HG02970 (cell line): ENCODE results near the gene C1orf198.

Experiments
- ATAC-seq: cut with Tn5 transposase; IDR thresholded peaks from one replicate; pipeline ENCODE4 v1.9.1; 2021; ENCODE audit warnings: mild to moderate bottlenecking, moderate library complexity, moderate number of reproducible peaks; ENCODE audit not compliant: unreplicated experiment, low FRiP score

C1orf198 gene

GRCh38 chr1:230816018-230816417, 52.3 kb downstream of the C1orf198 start:
- no peak for ATAC-seq

DNA sequence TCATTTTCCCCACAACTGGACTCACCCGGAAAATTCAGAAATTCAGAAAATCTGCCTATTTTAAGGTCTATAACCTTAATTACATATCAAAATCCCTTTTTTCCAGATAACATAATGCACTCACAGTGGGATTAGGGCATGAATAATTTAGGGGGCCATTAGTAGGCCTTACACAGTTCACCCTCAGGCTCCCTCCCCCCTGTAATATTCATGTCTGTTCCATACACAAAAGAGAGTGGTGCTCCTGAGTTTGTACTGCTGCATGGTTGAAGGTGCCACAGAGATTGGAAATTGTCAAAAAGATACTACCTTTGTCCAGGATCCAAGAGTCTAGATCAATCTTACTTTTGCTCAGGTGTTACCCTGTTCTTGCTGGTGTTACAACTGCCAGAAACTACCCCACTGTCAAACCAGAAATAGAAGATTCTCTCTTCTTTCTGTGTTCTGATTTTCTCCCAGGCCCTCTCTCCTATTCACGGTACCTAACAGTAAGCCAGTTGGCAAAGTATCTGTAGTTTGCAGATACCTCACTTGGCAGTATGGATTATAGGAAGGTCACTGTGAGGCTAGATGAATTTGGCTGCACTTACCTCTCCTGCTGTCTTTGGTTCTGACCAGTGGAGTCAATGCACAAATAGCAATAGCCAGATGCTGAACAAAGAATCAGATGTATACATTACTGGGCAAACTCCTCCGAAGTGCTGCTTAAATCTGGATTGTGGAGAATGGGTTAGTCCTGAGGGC, 53.2 kb downstream of the C1orf198 start:
- no peak for ATAC-seq

GRCh38 chr1:230812568-230812967, 55.8 kb downstream of the C1orf198 start:
- no peak for ATAC-seq

DNA sequence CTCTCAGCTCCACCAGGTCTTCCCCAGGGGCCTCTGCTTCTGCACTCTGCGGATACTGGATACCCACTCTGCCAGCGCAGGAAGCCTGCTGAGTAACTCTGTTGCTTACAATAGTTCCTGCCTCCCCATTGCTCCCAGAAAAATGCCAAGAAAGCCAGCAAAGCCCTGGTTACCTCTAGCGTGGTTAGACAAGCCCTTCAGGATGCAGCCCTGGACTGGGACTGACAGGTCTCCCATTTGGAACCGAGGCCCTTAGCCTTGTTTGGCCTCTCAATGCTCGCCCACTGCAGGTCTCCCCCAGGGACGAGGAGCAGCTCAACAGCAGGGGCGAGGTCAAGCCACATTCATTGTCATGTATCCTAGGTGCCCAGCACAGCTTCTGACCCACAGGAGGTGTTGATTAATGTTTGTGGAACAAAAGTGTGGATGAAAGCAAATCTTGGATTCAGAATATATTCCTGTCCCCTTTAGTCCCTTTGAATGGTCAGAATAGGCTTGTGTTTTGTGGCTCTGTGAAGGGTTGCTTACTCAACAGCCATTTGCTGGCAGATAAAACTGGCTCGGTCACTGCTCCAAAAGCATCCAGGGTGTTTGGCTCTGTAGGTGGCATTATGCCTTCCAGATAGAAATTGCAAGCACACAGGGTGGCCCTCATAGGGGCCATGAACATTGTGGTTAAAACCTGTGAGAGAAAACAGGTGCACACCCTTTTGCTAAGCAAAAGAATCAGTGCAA, 58.9 kb downstream of the C1orf198 start:
- ATAC-seq = no peak

DNA sequence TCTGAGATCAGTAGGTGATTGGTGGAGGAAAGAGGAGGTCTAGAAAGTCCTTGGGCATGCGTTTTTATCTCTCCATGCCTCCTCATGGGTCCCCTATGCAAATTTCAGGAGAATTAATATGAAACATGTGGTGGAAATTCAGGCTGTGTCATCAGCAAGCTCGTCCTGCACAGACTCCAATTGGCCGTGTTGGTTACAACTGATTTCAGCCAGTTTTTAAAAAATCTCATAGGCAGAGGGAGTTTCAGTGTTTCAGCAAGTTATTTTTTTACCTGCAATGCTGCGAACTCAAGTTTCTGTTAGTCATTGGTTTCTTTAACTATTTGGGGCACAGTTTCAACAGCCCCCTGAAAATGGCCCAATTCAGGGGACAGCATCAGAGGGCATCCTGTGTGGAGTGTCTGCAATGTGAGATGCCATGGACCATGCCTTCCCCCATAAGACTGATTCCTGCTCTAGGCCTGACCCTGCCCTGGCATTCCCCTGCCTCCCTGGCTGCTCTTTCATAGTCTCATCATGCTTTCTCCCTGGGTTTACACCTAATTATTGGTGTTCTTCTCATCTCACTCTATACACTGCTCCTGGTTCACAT, 59.9 kb downstream of the C1orf198 start:
- ATAC-seq = no peak

DNA sequence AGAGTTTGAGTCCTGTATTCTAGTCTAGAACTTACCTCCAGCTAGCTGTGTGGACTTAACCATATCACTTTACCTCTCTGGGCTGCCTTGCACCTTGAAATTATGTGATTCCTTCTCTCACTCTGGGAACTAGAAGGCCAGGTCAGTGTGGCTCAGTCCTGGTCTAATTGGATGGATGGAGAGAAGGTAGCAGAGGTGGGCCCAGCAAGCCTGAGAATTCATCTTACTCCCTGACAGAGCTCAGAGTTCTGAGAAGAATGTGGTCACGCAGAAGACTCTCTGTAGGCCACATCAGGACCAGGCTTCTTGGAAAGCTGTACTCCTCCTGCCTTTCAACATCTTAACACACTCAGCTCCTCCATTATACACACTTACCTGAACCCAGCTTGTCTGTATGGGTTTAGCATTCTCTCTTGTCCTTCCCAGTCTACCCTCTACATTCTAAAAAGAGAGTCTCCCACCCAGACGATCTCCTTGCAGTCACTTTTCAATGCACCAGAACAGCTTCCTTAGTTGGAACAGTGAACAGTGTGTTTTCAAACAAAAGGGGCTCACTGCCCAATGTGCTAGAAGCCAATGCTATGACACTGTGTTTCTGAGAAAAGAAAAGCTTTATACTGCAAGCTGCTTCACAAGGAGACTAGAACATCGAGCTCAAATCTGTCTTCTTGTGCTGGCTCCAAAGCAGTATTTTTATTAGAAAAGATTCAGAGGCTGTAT, 60.6 kb downstream of the C1orf198 start:
- no peak for ATAC-seq

DNA sequence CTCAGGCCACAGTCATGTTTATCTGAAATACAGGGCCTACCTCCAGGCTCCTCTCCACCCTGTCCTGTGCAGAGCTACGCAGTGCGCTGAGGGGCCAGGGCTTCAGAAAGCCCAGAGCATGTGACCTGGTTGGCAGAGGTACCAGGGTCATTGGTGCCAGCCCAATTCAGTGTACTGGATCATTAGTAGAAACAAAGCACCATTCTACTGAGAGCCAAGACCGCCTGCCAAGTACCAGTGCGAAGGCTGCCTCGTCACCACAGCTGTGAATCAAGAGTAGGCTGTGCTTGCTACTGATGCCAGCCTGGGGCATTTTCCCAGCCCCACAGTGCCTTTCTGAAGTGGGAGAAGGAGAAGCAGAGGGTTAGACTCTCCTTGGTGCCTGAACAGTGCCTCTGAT, 61.3 kb downstream of the C1orf198 start:
- no peak for ATAC-seq

DNA sequence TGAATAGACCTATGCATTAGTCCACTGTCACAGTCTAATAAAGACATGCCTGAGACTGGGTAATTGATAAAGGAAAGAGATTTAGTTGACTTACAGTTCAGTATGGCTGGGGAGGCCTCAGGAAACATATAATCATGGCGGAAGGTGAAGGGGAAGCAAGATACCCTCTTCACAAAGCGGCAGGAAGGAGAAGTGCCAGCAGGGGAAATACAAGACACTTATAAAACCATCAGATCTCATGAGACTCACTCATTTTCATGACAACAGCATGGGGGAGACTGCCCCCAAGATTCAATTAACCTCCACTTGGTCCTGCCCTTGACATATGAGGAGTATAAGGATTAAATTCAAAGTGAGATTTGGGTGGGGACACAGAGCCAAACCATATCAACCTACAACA, 61.8 kb downstream of the C1orf198 start:
- ATAC-seq = no peak

GRCh38 chr1:230804396-230804795, 63.9 kb downstream of the C1orf198 start:
- no peak for ATAC-seq

DNA sequence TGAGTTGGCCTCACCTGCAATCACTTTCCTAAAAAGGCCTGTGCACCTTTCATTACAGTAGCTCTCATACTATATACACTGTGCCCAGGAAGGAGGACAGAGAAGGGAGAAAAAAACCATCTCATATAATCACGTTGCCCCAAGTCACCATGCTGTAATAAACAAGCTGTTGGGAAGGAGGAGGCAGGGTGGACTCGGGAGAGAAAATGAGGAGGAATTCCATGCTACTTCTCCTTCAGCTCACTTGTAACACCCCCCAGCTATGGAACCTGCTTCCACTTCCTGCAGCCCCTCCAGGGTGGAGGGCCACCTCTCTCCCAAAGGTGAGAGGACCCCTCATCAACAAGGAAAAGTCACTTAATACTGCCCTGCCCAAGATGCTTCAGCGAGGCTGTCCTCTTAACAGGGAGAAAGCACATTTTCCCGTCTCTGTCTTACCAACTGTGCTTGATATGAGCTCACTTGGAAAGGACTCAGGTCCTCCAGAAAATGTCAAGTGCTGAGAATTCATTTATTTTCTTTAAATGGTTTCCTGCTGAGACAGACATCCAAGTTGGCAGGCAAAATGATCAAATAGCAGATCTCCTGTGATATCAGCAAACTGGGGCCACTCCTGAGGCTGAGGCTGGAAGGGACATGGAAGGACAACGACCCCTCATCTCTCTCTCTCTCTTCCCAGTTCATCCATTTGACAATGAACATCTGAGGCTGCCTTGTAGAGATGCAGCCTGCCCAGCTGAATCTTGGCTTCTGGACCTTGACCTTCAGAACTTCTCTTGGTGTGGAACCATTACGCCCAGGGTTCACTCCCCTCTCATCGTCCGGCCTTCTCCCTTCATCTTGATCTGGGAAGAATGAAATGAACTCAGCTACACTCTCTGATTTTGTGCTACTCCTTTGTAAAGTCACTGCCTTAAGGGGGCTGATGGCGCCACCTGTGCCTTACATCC, 67.2 kb downstream of the C1orf198 start:
- no peak for ATAC-seq

DNA sequence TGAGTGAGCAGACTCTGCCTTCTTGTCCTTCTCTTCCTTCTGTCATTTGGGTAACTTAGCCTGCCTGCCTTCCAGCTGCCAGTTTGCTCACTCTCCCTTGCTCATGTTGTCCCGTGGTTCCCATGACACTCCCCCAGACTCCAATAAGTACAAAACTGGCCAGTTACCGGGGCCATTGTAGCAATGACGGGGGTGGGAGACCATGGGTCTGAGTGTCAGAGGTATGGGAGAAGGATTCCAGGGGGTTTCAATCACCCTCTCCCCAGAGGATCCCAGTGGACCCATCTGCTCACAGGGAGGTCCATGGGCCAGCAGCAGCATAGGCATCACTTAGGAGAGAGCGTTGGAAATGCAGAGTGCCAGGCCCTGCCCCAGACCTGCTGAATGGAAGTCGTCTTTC, 69.8 kb downstream of the C1orf198 start:
- ATAC-seq = no peak

GRCh38 chr1:230797942-230798365, 70.4 kb downstream of the C1orf198 start:
- no peak for ATAC-seq

DNA sequence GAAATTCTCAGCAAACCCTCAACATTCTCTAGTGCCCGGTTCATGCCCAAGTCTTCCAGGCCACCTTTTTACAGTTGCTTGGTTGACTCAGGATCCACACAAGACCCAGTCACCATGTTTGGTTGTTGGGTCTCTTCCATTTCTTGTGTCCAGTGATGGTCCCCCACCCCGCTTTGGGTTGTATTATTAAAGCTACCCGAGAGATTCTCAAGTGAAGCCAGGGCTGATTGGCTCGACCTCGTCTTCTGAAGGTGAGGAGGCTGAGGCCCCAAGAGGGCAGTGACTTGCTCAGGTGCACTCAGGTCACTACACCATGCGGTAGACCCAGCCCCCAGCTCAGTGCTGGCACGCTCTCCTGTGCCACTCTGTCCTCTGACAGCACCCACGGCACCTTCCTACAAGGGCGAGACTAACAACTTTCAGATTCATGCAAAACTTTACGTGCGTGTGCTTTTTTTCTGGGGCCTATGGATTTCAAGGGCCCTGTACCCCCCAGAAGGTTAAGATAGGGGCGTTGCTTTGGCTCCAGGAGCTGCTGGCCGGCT, 70.9 kb downstream of the C1orf198 start:
- ATAC-seq = no peak

GRCh38 chr1:230796626-230797025, 71.7 kb downstream of the C1orf198 start:
- ATAC-seq = no peak

DNA sequence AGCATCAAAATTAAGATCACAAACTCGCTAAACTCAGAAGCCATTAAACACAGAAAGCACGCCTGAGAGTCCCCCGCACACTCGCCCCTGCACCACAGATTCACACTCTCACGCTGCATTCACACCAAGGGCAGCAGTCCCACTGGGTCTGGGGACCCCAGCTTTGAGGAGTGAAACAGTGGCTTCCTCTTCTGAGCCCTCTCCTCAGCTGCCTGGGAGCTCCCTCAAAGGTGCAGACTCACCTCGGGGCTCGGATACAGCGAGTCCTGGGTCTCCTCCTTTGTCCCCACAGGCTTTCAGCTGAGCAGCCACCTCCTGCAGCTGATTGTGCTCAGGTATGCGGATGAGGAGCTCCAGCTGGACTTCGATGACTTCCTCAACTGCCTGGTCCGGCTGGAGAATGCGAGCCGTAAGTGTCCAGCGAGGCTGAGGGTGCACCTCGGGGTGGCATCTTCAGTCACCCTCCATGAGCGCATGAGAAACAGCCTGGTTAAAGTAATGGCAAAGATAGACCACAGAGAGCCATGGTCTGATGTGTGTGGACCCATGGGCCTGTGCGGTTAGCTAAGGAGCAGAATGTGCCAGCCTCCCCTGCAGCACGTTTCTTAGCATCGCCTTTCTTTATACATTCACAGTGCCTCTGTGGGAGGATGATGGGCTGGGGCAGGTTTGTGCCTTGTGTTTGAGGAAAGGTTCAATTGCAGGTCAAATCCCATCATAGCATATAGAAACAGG, 73.3 kb downstream of the C1orf198 start:
- no peak for ATAC-seq

- ATAC-seq = no peak
These were observed 73.9 kb downstream of the C1orf198 start for GRCh38 chr1:230794431-230794830.

GRCh38 chr1:230793463-230793745, 74.9 kb downstream of the C1orf198 start:
- no peak for ATAC-seq

- ATAC-seq = no peak
These were observed 75.4 kb downstream of the C1orf198 start for GRCh38 chr1:230792691-230793462.
